Muscle layer of duodenum (tissue), 2 donors: ENCODE results near the gene SLC39A11.
A peak's percentile ranks its signal among the peaks of the same experiment; 100 is the strongest.
"Not testable (repeated sequence)": the region's sequence is repeated elsewhere in the genome, so short reads cannot be mapped to it uniquely, and the experiment has no call there.

Experiments used
- H3K27ac ChIP-seq: one replicate; pipeline ENCODE4 v1.7.0; 2013; ENCODE audit warnings: mild to moderate bottlenecking, low read length
- H3K27me3 ChIP-seq: one replicate; pipeline ENCODE4 v1.7.0; 2013; ENCODE audit warnings: low read depth, mild to moderate bottlenecking, control low read depth, low read length
- H3K36me3 ChIP-seq, 2 donors: one replicate each; pipeline ENCODE4 v1.7.0; 2013; ENCODE audit warnings: low read length in 2 of 2, control low read depth in 1 of 2, mild to moderate bottlenecking in 1 of 2; ENCODE audit not compliant: insufficient read depth in 2 of 2, control insufficient read depth in 1 of 2
- H3K4me1 ChIP-seq, 2 donors: one replicate each; pipeline ENCODE4 v1.7.0; 2013; ENCODE audit warnings: low read length in 2 of 2, mild to moderate bottlenecking in 2 of 2, control low read depth in 1 of 2, moderate library complexity in 1 of 2; ENCODE audit not compliant: insufficient read depth in 2 of 2, control insufficient read depth in 1 of 2
- H3K4me3 ChIP-seq, 2 donors: one replicate each; pipeline ENCODE4 v1.7.0; 2013; ENCODE audit warnings: low read length in 2 of 2, low read depth in 1 of 2, mild to moderate bottlenecking in 1 of 2
- H3K9me3 ChIP-seq, 2 donors: one replicate each; pipeline ENCODE4 v1.7.0; 2013; ENCODE audit warnings: low read length in 2 of 2, control low read depth in 1 of 2, mild to moderate bottlenecking in 1 of 2; ENCODE audit not compliant: control insufficient read depth in 1 of 2
- donor health status: healthy.

Gene SLC39A11

GRCh38 chr17:73105431-73105830 lies 12.9 kb upstream of the SLC39A11 start:
- Histone ChIP-seq H3K27me3 (no peaks in the 10 kb centered on the region), H3K36me3 (no peaks in the 10 kb centered on the region), H3K4me1 (no peaks in the 10 kb centered on the region), H3K9me3 (no peaks in the 10 kb centered on the region), H3K27ac (no peak overlapping the region), H3K4me3 (no peak overlapping the region)

GRCh38 chr17:73104450-73104849 lies 12.0 kb upstream of the SLC39A11 start:
- H3K27ac ChIP-seq: no peak overlapping the region
- H3K4me3 ChIP-seq: no peak overlapping the region
- no peaks in the 10 kb centered on the region for H3K27me3 ChIP-seq
- no peaks in the 10 kb centered on the region for H3K9me3 ChIP-seq
- H3K36me3 ChIP-seq: no peaks in the 10 kb centered on the region
- no peaks in the 10 kb centered on the region for H3K4me1 ChIP-seq

GRCh38 chr17:73103641-73104335 lies 11.3 kb upstream of the SLC39A11 start:
- Histone ChIP-seq H3K27ac (no peak overlapping the region), H3K36me3 (no peaks in the 10 kb centered on the region), H3K4me3 (no peak overlapping the region), H3K9me3 (no peaks in the 10 kb centered on the region), H3K27me3 (no peaks in the 10 kb centered on the region), H3K4me1 (no peaks in the 10 kb centered on the region)

GRCh38 chr17:73101031-73101430 lies 8.5 kb upstream of the SLC39A11 start:
- no peaks in the 10 kb centered on the region for H3K27me3 ChIP-seq
- H3K27ac ChIP-seq: no peak overlapping the region
- no peaks in the 10 kb centered on the region for H3K36me3 ChIP-seq
- H3K9me3 ChIP-seq: no peaks in the 10 kb centered on the region
- H3K4me3 ChIP-seq: no peak overlapping the region
- H3K4me1 ChIP-seq: no peaks in the 10 kb centered on the region

- Histone ChIP-seq H3K27ac (no peak overlapping the region), H3K9me3 (no peaks in the 10 kb centered on the region), H3K27me3 (no peaks in the 10 kb centered on the region), H3K36me3 (no peaks in the 10 kb centered on the region), H3K4me1 (no peaks in the 10 kb centered on the region), H3K4me3 (no peak overlapping the region)
Measured at GRCh38 chr17:73100363-73100762, 7.9 kb upstream of the SLC39A11 start.

- no peaks in the 10 kb centered on the region for H3K36me3 ChIP-seq
- no peaks in the 10 kb centered on the region for H3K9me3 ChIP-seq
- H3K4me3 ChIP-seq: no peak overlapping the region
- no peak overlapping the region for H3K27ac ChIP-seq
- H3K4me1 ChIP-seq: no peaks in the 10 kb centered on the region
- no peaks in the 10 kb centered on the region for H3K27me3 ChIP-seq
Measured at GRCh38 chr17:73099511-73099910, 7.0 kb upstream of the SLC39A11 start.

GRCh38 chr17:73098919-73099318 lies 6.4 kb upstream of the SLC39A11 start:
- no peaks in the 10 kb centered on the region for H3K4me1 ChIP-seq
- H3K27me3 ChIP-seq: no peaks in the 10 kb centered on the region
- H3K4me3 ChIP-seq: no peak overlapping the region
- no peaks in the 10 kb centered on the region for H3K36me3 ChIP-seq
- H3K27ac ChIP-seq: no peak overlapping the region
- no peaks in the 10 kb centered on the region for H3K9me3 ChIP-seq

- H3K27ac ChIP-seq, H3K27me3 ChIP-seq, H3K36me3 ChIP-seq, H3K4me1 ChIP-seq, H3K9me3 ChIP-seq, H3K4me3 ChIP-seq: not testable (repeated sequence)
Measured at GRCh38 chr17:73097973-73098765, 5.7 kb upstream of the SLC39A11 start.

- no peaks in the 10 kb centered on the region for H3K9me3 ChIP-seq
- H3K27me3 ChIP-seq: no peaks in the 10 kb centered on the region
- H3K36me3 ChIP-seq: no peaks in the 10 kb centered on the region
- H3K27ac ChIP-seq: no peak overlapping the region
- H3K4me1 ChIP-seq: peaks cover 6 to 7% of the 10 kb centered on the region in 2 donors
- no peak overlapping the region for H3K4me3 ChIP-seq
Measured at GRCh38 chr17:73096866-73097265, 4.4 kb upstream of the SLC39A11 start.

- Histone ChIP-seq H3K36me3 (no peaks in the 10 kb centered on the region), H3K27me3 (no peaks in the 10 kb centered on the region), H3K4me1 (peaks cover 11 to 13% of the 10 kb centered on the region in 2 donors), H3K9me3 (no peaks in the 10 kb centered on the region), H3K4me3 (no peak overlapping the region), H3K27ac (no peak overlapping the region)
Measured at GRCh38 chr17:73096211-73096610, 3.7 kb upstream of the SLC39A11 start.

- no peaks in the 10 kb centered on the region for H3K9me3 ChIP-seq
- H3K36me3 ChIP-seq: no peaks in the 10 kb centered on the region
- H3K27me3 ChIP-seq: no peaks in the 10 kb centered on the region
- H3K4me1 ChIP-seq: peaks cover 11 to 27% of the 10 kb centered on the region in 2 donors
- no peak overlapping the region for H3K27ac ChIP-seq
- peak overlapping the region in 1 of 2 donors; percentile 73 for H3K4me3 ChIP-seq
Measured at GRCh38 chr17:73093286-73093685, 798 bp upstream of the SLC39A11 start.
